KMS-11 (cell line): ENCODE results near the gene SPOCD1.

ENCODE experiments used
- H2AFZ ChIP-seq: fragments of 200-600 bp; sonication (generic); 2 replicates; pipeline ENCODE4 v1.6.1; 2016; ENCODE audit warnings: antibody characterized with exemption, mixed run types, low read depth
- H3K27ac ChIP-seq: fragments of 200-600 bp; sonication (generic); 2 replicates; pipeline ENCODE4 v1.6.1; 2016; ENCODE audit warnings: mild to moderate bottlenecking, mixed run types
- H3K27me3 ChIP-seq: fragments of 200-600 bp; sonication (generic); 2 replicates; pipeline ENCODE4 v1.6.1; 2017; ENCODE audit warnings: mild to moderate bottlenecking, low read depth, mixed run types, moderate library complexity; ENCODE audit not compliant: insufficient read depth
- H3K36me3 ChIP-seq: fragments of 200-600 bp; sonication (generic); 2 replicates; pipeline ENCODE4 v1.6.1; 2017; ENCODE audit warnings: mild to moderate bottlenecking, mixed run types; ENCODE audit not compliant: insufficient read depth
- H3K4me1 ChIP-seq: fragments of 200-600 bp; sonication (generic); 2 replicates; pipeline ENCODE4 v1.6.1; 2016; ENCODE audit warnings: mild to moderate bottlenecking, low read depth, mixed run types; ENCODE audit not compliant: poor library complexity, severe bottlenecking
- H3K4me2 ChIP-seq: fragments of 200-600 bp; sonication (generic); 2 replicates; pipeline ENCODE4 v1.7.0; 2016; ENCODE audit warnings: mild to moderate bottlenecking, mixed run types
- H3K4me3 ChIP-seq: fragments of 200-600 bp; sonication (generic); IDR thresholded peaks from 2 replicates; pipeline ENCODE4 v1.6.1; 2017; ENCODE audit warnings: low read depth, low read length, mixed read lengths; ENCODE audit not compliant: insufficient read depth
- H3K79me2 ChIP-seq: fragments of 200-600 bp; sonication (generic); 2 replicates; pipeline ENCODE4 v1.6.1; 2016; ENCODE audit warnings: low read depth, mixed run types; ENCODE audit not compliant: insufficient read depth
- H3K9ac ChIP-seq: fragments of 200-600 bp; sonication (generic); 2 replicates; pipeline ENCODE4 v1.6.1; 2016; ENCODE audit warnings: mild to moderate bottlenecking, mixed run types
- H4K20me1 ChIP-seq: fragments of 200-600 bp; sonication (generic); 2 replicates; pipeline ENCODE4 v1.6.1; 2016; ENCODE audit warnings: mild to moderate bottlenecking, mixed run types; ENCODE audit not compliant: insufficient read depth
- CTCF ChIP-seq: fragments of 200-600 bp; sonication (generic); conservative IDR thresholded peaks from 2 replicates; pipeline ENCODE4 v1.6.1; 2017; ENCODE audit warnings: low read depth, mild to moderate bottlenecking, antibody characterized with exemption, low read length, moderate library complexity, mixed read lengths

SPOCD1 gene

DNA sequence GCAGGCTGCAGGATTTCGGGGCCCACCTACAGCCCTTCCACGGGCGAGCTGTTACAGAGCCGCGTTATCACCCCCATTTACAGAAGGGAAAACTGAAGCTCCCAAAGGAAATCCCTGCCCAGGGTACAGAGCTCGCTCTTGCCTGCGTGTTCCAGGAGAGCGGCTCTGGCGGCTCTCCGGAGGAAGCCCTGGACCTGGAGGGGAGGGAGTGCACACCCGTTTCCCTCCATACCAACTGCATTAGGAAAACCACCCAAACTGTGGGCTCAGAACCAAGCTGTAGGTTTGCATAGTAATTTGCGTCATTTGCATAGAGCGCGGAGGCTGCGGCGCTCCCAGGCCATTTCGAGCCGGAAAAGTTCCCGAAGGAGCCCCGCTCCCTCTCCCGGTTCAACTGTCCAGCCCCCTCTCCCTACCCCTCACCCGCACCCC lies 27.0 kb downstream of the SPOCD1 start:
- Histone ChIP-seq H4K20me1 (no peaks in the 10 kb centered on the region), H3K27ac (peak overlapping the region; percentile 88)

GRCh38 chr1:31788138-31788824 lies 27.5 kb downstream of the SPOCD1 start:
- Histone ChIP-seq H3K9ac (peak overlapping the region; percentile 94), H3K4me2 (peak overlapping the region; percentile 96), H3K27me3 (no peaks in the 10 kb centered on the region), H3K4me1 (peaks cover 9% of the 10 kb centered on the region), H3K4me3 (peak overlapping the region; percentile 86), H3K27ac (peak overlapping the region; percentile 88), H3K36me3 (no peaks in the 10 kb centered on the region), H2AFZ (peak overlapping the region; percentile 95), H3K79me2 (no peaks in the 10 kb centered on the region), H4K20me1 (no peaks in the 10 kb centered on the region)
- no peak for TF ChIP-seq CTCF

More for the DNA sequence above, 27.0 kb downstream of the SPOCD1 start:
- Histone ChIP-seq H3K79me2 (no peaks in the 10 kb centered on the region), H3K27me3 (no peaks in the 10 kb centered on the region), H3K4me1 (peaks cover 9% of the 10 kb centered on the region), H2AFZ (peak overlapping the region; percentile 95), H3K4me2 (peak overlapping the region; percentile 96), H3K9ac (peak overlapping the region; percentile 94), H3K4me3 (peak overlapping the region; percentile 85), H3K36me3 (no peaks in the 10 kb centered on the region)
- TF ChIP-seq CTCF = no peak

DNA sequence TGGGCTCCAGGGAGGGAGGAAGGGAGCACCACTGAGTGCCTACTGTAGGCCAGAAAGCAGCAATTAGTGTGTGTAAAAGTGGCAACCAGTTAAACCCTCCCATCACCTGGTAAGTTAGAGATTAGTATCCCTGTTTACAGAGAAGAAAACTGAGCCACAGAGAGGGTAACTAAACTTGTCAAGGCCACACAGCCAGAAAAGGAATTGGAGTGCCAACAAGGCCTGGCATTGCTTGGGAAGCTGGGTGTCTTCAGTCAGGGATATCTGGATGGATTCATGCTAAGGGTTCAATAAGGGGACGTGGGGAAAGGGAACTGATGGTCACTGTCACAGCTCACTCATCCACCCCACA lies 28.1 kb downstream of the SPOCD1 start:
- Histone ChIP-seq H3K27ac (no peak overlapping the region; the same call in 1 of the 2 replicates), H3K36me3 (no peaks in the 10 kb centered on the region), H3K4me2 (peak overlapping the region; percentile 96), H3K4me3 (no peak overlapping the region), H2AFZ (peak overlapping the region; percentile 95; the same call in 1 of the 2 replicates), H3K9ac (peak overlapping the region; percentile 94; the same call in 1 of the 2 replicates), H3K79me2 (no peaks in the 10 kb centered on the region), H3K4me1 (peaks cover 9% of the 10 kb centered on the region), H4K20me1 (no peaks in the 10 kb centered on the region), H3K27me3 (no peaks in the 10 kb centered on the region)
- TF ChIP-seq CTCF = no peak

GRCh38 chr1:31787261-31787660 lies 28.6 kb downstream of the SPOCD1 start:
- Histone ChIP-seq H3K27ac (no peak overlapping the region), H3K36me3 (no peaks in the 10 kb centered on the region), H2AFZ (peak overlapping the region; percentile 95; the same call in 1 of the 2 replicates), H3K4me2 (no peak overlapping the region), H3K4me1 (peaks cover 9% of the 10 kb centered on the region), H3K79me2 (no peaks in the 10 kb centered on the region), H3K27me3 (no peaks in the 10 kb centered on the region), H3K4me3 (no peak overlapping the region), H3K9ac (no peak overlapping the region), H4K20me1 (no peaks in the 10 kb centered on the region)
- no peak for TF ChIP-seq CTCF
